ENCODE results near the gene PSMF1.

The PSMF1 gene

DNA sequence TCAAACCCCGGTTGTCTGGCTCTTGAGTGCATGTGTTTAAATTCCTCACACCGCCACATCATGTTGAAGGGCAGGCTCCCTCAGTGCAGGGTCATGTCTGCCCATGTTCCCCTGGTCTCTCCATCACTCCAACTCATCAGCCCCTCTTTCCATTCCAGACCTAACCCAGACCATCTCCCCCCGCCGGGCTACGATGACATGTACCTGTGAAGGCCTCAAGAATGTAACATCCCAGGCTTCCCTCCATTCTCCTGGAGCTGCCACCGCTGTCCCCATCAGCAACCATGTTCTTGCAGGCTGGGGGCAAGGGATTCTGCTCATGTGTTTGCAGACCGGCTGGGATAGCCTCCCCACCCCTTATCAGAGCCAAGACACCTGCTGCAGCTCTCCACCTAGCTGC is 46.5 kb downstream of the PSMF1 start:
- no peak for DNase-seq (ENCODE audit: low read depth in 2 of 2)

DNA sequence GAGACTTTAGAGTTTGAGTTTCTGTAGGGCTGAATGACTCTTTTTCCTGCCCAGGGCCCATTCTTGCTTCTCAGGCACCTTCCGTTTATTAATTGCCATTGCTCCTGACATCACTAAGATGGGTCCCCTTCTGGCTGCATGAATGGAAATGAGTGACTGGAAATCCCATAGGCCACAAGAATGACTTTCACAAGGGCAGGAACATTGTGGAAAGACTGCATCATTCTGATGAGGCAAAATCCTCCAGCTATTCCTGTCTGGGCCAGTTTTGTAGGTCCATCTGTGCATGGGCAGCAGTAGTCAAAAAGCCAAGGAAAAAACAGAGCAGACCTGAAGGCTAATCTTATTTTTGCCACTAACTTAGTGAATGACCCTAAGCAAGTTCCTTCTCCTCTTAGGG is 47.1 kb downstream of the PSMF1 start:
- no peak for DNase-seq (ENCODE audit: low read depth in 2 of 2)

DNA sequence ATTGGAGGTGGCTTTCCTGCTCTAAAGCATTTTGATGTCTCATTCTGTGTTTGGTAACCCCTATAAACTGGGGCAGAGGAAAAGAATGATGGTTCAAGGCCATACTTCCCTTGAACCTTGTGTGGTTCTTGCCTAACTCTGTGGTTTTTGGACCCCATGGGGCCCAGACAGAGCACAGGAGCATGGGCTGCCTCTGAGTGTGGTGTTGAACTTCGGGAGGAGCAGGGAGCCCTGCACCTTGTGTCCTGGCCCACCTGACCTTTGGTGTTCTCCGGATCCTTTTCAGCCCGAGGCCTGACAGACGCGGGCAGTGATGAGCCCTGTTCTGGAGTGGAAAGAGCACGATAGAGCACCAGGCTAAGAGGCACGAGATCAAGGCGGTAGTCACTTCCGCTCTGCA is 47.5 kb downstream of the PSMF1 start:
- no peak for DNase-seq (ENCODE audit: low read depth in 2 of 2)

DNA sequence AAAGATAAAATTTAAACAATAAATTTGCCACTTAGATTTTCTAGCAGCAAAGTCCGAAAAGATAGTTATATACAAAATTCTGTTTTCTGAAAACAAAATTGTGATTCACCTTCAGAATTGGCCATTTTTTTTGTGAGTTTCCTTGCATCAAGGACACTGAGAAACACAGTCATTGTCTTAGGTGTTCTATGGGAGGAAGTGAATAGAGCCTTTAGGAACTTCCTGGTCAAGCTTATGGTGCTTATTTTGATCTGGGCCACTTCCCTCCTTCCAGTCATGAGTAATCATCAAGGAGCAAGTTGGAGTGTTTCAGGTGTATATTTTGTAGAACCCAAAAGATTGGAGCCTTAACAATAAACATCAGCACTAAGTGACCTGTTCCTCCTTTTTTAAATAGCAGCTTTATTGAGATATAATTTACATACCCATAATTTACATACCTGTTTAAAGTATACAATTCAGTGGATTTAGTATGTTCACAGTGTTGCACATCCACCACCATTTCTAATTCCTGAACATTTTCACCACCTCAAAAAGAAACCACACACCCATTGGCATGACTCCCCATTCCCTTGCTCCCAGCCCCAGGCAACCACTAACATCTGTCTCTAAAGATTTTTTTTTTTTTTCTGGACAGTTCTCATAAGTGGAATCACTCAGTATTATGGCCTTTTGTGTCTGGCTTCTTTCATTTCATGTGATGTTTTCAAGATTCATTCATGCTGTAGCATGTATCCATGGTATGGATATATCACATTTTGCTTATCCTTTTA is 48.7 kb downstream of the PSMF1 start:
- DNase-seq (ENCODE audit: low read depth in 2 of 2) = no peak

DNA sequence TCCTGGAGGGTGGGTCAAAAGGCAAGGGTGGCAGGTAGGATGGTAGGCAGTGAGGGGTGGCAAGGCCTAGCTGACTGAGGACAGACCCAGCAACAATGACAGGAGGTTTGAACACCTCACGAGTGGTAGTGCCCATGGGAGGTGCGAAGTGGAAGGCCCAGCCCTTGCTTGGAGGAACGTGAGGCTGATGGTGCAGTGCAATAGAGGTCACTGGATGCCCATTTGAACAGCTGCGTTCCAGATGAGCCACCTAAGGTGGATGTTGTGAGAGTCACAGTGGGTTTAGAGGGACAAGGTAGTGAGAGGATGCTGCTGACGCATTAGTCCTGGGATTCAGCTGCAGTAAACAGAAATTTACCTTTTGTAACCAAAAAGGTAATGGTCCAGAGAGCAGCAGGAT is 50.8 kb downstream of the PSMF1 start:
- no peak for DNase-seq (ENCODE audit: low read depth in 2 of 2)

DNA sequence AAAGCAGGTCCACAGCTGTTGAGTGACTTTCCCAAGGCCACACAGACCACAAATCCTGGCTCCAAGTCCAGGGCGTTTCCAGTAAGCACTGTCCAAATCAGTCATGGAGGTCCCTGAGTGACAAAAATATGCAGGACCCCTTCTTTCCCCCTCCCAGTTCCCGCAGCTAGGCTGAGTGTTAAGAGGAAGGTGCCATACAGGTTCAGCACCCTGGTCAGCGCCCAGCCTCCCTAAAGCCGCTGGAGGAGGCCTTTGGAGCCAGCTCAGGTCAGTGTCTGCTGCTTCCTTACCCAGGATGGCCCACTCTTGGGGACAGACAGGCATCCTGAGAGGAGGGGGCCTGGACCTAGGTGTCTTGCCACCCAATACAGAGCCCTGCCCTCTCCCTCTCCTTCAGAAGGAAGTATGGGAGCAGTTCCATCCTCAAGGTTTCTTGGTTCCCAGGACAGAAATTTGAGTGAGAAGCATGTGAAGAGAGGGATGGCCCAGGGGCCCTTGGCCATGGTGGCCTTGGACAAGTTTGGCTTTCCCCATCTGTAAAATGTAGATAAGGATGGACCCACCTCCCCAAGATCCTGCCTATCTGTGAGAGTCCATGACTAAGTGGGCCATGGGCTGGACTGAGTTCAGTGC is 53.2 kb downstream of the PSMF1 start:
- no peak for DNase-seq (ENCODE audit: low read depth in 2 of 2)

DNA sequence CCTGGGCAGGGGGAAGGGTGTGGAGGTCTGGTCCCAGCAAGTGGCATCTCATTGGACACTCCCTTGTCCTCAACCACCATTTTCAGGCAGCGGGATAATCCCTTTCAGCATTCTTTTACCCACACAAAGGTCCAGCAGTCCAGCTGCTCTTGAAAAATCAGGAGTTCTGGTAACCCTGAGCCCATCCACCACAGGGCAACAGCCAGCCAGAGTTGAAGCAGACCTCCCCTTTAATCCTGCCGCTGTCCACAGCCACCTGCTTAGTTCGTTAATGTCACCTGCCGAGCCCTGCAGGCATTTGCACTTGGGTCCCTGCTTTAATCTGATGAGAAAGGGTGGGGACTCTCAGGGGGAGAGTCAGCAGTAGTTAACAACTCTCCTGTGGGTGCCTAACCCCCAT is 55.3 kb downstream of the PSMF1 start:
- DNase-seq (ENCODE audit: low read depth in 2 of 2) = no peak

DNA sequence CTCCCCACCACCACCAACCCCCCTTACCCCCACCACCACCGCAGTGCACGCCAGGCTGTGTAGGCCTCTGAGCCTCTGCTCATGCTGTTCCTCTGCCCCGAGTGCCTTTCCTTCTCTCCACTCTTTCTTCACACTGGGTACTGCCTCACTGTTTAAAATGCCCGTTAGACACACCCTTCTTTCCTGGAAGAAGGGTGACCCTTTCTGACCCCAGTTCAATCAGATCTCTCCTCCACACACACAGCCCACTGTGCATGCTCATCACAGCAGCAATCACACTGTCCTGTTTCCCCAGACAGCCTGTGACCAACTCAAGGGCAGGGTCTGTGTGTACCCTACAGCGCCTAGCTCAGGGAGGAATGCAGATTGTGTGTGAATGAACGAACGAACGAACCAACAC is 56.4 kb downstream of the PSMF1 start:
- DNase-seq (ENCODE audit: low read depth in 2 of 2) = no peak

DNA sequence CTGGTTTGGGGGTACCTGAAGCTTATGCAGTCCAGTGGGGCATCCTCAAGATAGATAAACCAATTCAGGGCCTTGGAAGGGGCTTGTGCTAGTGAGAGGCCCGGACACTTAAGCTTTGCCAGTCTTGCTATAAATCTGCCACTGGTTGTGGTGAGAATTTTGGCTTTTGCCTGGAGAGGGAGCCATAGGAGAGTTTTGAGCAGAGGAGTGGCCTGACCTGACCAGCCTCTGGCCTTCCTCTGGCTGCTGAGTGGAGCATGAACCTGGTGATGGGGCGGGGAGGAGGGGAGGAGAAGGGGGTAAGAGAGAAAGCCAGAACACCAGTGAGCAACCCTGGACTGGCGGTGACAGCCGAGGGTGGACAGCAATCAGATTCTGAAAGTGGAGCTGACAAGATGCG is 59.3 kb downstream of the PSMF1 start:
- DNase-seq (ENCODE audit: low read depth in 2 of 2) = no peak

DNA sequence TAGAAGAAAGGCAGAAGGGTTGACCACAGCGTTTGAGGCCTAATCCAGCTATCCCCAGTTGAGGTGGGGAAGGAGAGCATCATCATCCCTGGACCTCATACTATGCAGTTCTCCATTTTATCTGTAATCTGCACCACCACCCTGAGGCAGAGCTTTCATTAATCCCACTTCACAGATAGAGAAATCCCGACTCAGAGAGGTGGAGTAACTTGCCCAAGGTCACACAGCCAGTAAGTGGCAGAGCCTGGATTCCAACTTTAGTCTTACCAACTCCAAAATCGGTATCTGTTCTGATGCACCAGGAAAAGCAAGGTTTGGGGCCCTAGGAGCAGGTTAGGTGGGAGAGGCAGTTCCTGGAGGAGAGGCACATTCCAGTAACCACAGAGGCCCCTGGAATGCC is 59.7 kb downstream of the PSMF1 start:
- no peak for DNase-seq (ENCODE audit: low read depth in 2 of 2)

DNA sequence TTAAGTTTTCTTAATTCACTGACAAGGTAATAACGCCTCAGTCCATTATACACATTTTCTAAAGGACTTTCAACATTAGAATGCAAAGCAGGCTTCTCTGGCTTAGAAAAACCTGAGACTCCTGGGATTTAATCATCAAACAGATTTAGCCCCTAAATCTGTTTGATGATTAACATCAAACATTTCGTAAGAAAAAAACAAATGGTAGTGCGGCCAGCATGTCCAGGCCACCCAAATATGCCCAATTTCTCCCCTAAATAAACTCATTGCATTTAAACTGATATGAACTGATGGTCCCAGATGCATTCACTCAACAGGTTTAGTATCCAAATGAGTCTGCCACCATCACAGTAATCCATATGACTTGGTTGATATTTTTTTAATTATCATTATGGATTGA is 60.2 kb downstream of the PSMF1 start:
- no peak for DNase-seq (ENCODE audit: low read depth in 2 of 2)

DNA sequence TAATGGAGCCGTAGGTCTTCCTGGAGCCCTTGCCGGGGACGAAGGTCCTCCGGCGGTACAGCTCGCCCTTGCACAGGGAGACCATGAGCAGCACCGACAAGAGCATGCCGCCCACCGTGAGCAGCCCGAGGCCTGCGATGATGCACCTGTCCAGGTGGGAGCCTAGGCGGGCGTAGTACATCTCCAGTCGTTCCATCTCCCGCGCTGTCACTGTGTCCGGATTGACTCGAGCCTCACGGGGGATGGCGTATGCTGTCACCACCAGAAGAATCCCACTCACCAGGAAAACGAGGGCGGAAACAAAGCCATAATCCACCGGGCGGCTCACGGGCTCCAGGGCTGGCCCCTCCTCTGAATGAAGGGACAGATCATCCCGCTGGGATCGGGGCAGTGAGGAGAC is 62.5 kb downstream of the PSMF1 start:
- DNase-seq (ENCODE audit: low read depth in 2 of 2) = no peak

DNA sequence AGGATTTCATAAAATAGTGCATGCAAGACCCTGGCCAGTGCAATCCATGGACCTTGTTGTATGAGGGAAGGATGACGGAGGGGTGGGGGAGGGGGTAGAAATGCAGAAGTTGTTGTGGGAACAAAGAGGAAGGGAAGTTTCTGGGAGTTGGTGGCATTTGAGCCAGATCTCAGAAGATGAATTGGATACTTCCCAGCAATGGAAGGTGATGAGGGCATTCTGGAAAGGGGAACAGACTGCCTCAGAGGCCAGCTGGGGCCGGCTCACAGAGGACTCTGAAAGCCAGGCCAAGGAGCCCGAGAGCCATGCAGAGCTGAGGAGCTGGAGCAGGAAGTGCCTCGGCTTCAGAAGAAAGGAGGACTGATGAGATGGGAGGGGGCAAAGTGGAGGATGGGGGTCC is 63.7 kb downstream of the PSMF1 start:
- DNase-seq (ENCODE audit: low read depth in 2 of 2) = no peak

DNA sequence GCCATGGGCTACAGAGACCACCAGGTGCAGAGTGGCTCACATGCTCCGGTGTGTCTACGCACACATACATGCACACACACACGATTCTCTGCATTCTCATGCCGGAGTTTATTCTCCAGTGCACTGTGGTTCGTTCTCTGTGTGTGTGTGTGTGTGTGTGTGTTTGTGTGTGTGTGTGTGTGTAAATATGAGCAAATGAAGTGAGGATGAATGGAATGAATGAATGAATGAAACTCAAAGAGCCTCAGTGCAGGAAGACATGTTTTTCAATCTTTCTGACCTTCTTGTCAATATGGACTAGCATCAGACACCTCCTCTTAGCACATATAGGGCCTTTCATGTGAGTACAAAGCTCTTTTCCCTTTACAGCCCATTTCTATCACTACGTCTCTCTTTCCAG is 64.8 kb downstream of the PSMF1 start:
- no peak for DNase-seq (ENCODE audit: low read depth in 2 of 2)

DNA sequence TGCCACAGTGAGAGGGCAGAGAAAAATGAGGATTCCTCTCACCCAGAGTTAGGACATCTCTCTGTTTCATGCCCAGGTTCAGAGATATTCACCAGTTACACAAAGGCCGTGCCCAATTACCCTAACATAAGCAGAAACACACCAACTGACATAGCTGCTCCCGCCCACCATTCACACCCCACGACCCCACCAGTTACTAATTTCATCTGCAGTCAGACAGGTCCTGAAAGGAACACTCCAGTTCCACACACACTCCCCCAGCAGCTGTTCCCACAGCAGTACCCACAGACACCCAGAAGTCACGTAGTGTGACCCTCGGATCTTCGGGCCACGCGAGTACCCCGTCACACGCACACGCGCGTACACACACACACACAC is 65.8 kb downstream of the PSMF1 start:
- DNase-seq (ENCODE audit: low read depth in 2 of 2) = no peak

DNA sequence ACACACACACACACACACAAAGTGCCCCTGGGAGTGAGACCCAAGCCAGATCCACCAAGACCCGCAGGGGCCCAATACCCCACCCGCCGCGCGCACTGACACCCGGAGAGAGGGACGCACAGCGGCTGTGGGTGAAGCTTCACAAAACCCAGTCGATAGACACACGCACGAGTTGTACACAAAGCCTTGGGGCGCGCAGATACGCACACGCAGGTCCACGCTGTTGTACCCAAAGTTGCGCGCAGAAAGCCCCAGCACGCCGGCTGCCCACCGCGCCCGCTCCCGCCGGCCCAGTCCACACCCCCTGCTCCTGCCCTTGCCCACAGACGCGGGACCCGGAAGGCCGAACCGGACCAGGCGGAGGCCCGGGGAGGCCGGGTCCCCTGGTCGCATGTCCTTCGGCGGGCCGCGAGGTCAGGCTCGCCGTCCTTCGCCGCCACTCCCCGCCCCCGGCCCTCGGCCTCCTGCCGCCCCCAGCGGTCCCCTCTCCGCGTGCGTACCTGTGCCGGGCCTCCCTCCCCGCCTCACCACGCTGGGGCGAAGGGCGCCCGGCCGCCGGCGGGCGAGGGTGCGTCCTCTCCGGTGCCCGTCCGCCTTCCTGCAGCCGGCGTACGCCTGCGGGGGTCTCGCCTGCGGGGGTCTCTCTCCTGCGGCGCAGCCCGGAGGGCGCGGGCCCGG is 66.4 kb downstream of the PSMF1 start, which contains the start of gene TMEM74B:
TMEM74B (minus strand) TSS at position 344 of the 678 bp plus-strand sequence. CDS start 1,180 bp downstream, outside the sequence.
- no peak for DNase-seq (ENCODE audit: low read depth in 2 of 2)

DNA sequence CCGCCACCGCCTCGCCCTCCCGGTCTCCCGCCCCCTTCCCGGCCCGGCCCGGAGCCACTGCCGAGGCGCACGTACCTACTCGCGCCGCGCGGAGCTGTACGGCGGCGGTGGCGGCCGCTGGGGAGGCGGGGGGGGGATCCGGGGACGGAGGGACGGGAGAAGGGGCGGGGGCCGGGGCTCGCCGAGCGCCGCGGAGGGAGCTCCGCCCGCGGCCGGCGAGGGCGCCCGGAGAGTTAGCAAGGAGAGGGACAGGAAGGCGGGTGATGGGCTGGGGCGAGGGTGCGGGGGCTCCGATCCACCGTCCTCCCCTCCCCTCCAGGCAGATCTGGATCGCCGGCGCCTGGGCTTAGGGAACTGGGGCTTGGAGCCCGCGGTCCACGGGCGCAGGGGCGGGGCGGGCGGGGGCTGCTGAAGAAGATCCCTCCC is 66.9 kb downstream of the PSMF1 start:
- no peak for DNase-seq (ENCODE audit: low read depth in 2 of 2)

DNA sequence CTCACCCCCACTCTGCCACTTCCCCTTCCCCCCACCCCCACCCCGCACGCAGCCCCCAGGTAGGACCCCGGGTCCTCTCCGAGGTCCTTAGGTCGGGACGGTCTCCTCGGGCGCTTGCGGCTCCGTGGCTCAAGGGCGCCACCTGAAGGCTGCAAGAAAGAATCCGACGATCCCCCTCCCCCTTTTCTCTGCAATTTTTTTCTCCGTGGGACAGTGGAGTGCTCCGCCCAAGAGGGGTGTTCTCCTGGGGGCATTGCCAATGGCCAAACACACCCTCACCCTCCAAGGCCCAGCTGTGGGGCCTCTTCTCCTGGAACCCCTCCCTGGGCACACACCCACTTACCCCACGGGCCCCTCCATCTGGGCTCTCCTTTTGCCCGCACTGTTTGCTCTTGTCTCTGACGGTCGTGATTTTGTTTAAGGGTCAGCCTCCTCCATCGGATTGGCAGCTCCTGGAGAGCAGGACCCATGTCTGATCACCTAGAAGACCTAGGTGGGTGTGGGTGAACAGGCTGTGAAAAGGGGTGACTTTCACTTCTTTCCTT is 67.5 kb downstream of the PSMF1 start:
- DNase-seq (ENCODE audit: low read depth in 2 of 2) = peak; percentile 30 to 39

DNA sequence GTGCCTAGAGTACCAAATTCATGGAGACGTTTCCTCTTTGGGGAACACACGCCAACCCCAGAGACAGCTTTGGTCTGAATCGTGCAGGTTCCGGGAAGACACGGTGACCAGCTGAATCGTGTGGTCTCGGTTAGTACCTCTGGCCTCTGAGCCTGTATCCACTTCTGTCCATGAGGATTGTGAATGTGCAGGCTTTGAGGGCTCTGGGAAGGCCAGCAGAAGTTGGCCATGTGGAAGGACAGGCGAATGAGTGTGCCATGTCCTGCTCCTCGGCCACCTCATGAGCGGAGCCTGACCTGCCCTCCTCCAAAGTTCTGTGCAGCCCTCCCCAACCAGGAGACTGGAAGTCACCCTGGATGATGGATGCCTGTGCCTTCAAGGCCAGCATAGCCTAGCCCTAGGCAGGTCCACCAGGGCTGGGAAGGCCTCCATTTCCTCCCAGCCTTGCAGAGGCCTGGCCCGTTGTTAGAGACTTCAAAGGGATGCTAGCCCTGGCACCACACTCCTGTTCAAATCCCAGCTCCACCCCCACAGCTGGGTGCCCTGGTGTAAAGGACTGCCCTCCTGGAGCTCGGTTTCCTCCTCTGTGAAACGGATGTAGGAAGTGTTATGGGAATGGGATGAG is 68.1 kb downstream of the PSMF1 start:
- no peak for DNase-seq (ENCODE audit: low read depth in 2 of 2)

DNA sequence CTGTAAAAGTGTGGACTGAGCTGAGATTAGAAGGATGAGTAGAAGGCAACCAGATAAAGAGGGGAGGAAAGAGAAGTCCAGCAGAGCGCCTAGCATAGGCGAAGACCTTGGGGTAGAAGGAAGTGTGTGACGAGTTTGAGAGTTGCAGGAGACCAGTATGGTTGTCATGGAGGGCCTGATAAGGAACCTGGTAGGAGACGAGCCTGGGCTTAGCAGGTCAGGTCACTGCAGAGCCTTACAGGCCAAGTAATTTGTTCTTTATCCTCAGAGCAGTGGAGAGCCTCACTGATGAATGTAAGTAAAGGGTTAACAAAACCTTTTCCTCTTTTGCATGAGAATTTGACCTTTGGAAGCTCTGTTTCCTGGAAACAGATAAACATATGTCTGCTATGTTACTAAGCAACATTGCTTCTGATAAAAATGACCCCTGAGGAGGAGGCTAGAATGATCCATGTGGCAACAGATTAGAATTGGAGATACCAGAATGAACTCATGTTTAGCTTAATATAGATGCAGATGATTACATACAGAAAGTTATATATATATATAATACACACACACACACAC is 69.3 kb downstream of the PSMF1 start:
- DNase-seq (ENCODE audit: low read depth in 2 of 2) = no peak

DNA sequence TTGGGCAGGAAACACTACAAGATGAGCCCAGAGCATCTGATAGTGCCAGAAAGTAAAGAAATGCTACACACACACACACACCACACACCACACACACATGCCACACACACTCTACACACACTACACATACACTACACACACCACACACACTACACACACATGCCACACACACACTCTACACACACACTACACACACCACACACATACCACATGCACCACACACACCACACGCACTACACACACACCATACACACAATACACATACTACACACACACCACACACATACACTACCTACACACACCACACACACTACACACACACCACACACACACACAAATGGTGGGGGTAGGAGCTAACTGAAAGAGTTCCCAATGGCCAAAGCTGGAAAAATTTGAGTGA is 69.9 kb downstream of the PSMF1 start:
- no peak for DNase-seq (ENCODE audit: low read depth in 2 of 2)

DNA sequence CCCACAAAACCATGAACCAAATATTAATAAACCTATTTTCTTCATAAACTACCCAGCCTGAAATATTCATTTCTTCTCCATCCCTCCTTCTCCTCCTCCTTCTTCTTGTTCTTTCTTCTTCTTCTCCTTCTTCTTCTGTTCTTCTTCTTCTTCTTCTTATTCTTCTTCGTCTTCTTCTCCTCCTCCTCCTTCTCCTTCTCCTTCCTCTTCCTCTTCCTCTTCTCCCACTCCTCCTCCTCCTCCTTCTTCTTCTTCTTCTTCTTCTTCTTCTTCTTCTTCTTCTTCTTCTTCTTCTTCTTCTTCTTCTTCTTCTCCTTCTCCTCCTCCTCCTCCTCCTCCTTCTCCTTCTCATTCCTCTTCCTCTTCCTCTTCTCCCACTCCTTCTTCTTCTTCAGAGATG is 71.4 kb downstream of the PSMF1 start:
- DNase-seq (ENCODE audit: low read depth in 2 of 2) = no peak
